IPS-18c (cell line): ENCODE measurements around the gene KLF11.

ENCODE experiments used
- H3K4me3 ChIP-seq: 2 replicates; pipeline ENCODE4 v1.7.0; 2013; ENCODE audit warnings: low read depth, mild to moderate bottlenecking, low read length, moderate library complexity; ENCODE audit not compliant: insufficient read depth
- H3K9me3 ChIP-seq: one replicate; pipeline ENCODE4 v1.6.1; 2013; ENCODE audit warnings: mild to moderate bottlenecking, low read length, moderate library complexity; ENCODE audit not compliant: control insufficient read depth, insufficient read depth

KLF11 gene

GRCh38 chr2:10043256-10043905 lies at the start of gene KLF11:
TSS of gene KLF11 (plus strand) at chr2:10043550. CDS start at chr2:10043717, 167 bp downstream.
- Histone ChIP-seq H3K9me3 (no peaks in the 10 kb centered on the region), H3K4me3 (peak within 1 kb of the TSS; percentile 51)

GRCh38 chr2:9994462-9994861 lies 48.9 kb upstream of the KLF11 start:
- Histone ChIP-seq H3K9me3 (no peaks in the 10 kb centered on the region), H3K4me3 (no peak overlapping the region)

GRCh38 chr2:9995059-9995458 lies 48.3 kb upstream of the KLF11 start:
- H3K9me3 ChIP-seq, result no peaks in the 10 kb centered on the region
- H3K4me3 ChIP-seq, result no peak overlapping the region

- Histone ChIP-seq H3K9me3 (no peaks in the 10 kb centered on the region), H3K4me3 (no peak overlapping the region)
Measured at GRCh38 chr2:9996321-9996720, 47.0 kb upstream of the KLF11 start.

GRCh38 chr2:9997936-9998335 lies 45.4 kb upstream of the KLF11 start:
- H3K9me3 ChIP-seq, result no peaks in the 10 kb centered on the region
- no peak overlapping the region for H3K4me3 ChIP-seq

GRCh38 chr2:9998916-9999654 lies 44.3 kb upstream of the KLF11 start:
- no peaks in the 10 kb centered on the region for H3K9me3 ChIP-seq
- no peak overlapping the region for H3K4me3 ChIP-seq

- no peaks in the 10 kb centered on the region for H3K9me3 ChIP-seq
- H3K4me3 ChIP-seq, result no peak overlapping the region
Measured at GRCh38 chr2:9999693-10000092, 43.7 kb upstream of the KLF11 start.

- H3K9me3 ChIP-seq, result no peaks in the 10 kb centered on the region
- no peak overlapping the region for H3K4me3 ChIP-seq
Measured at GRCh38 chr2:10000541-10000940, 42.8 kb upstream of the KLF11 start.

GRCh38 chr2:10001586-10001985 lies 41.8 kb upstream of the KLF11 start:
- H3K9me3 ChIP-seq, result no peaks in the 10 kb centered on the region
- no peak overlapping the region for H3K4me3 ChIP-seq

- Histone ChIP-seq H3K9me3 (no peaks in the 10 kb centered on the region), H3K4me3 (no peak overlapping the region)
Measured at GRCh38 chr2:10002109-10002508, 41.2 kb upstream of the KLF11 start.

GRCh38 chr2:10002681-10003080 lies 40.7 kb upstream of the KLF11 start:
- no peak overlapping the region for H3K4me3 ChIP-seq
- no peaks in the 10 kb centered on the region for H3K9me3 ChIP-seq

GRCh38 chr2:10003206-10004125 lies 39.9 kb upstream of the KLF11 start:
- Histone ChIP-seq H3K9me3 (no peaks in the 10 kb centered on the region), H3K4me3 (no peak overlapping the region)

- Histone ChIP-seq H3K9me3 (no peaks in the 10 kb centered on the region), H3K4me3 (no peak overlapping the region)
Measured at GRCh38 chr2:10004401-10004800, 38.9 kb upstream of the KLF11 start.

GRCh38 chr2:10004836-10005235 lies 38.5 kb upstream of the KLF11 start:
- no peaks in the 10 kb centered on the region for H3K9me3 ChIP-seq
- no peak overlapping the region for H3K4me3 ChIP-seq

- no peak overlapping the region for H3K4me3 ChIP-seq
- H3K9me3 ChIP-seq, result no peaks in the 10 kb centered on the region
Measured at GRCh38 chr2:10005461-10006235, 37.7 kb upstream of the KLF11 start.

GRCh38 chr2:10006236-10007161 lies 36.9 kb upstream of the KLF11 start:
- H3K4me3 ChIP-seq, result no peak overlapping the region
- no peaks in the 10 kb centered on the region for H3K9me3 ChIP-seq
